ENCODE measurements around the gene OCRL. TPM values are rescaled to one million over a fixed set of nuclear protein-coding genes. Genes with fewer than 3 reads are reported as not detected.
"Not testable (repeated sequence)": the region's sequence is repeated elsewhere in the genome, so short reads cannot be mapped to it uniquely, and the experiment has no call there.

OCRL gene
- total RNA-seq, 2 donors from 2014 or later = 2.1 to 2.9 TPM

- H3K9me3 ChIP-seq (ENCODE audit: control insufficient read depth, low read length, poor library complexity, severe bottlenecking) = no peaks in the 10 kb centered on the region
- no peaks in the 10 kb centered on the region for H3K36me3 Mint-ChIP-seq (ENCODE audit: low read depth)
- no peak overlapping the region for H3K27ac Mint-ChIP-seq
- no peak for DNase-seq
- H3K27me3 Mint-ChIP-seq = no peaks in the 10 kb centered on the region
- no peak for ATAC-seq
- no peak overlapping the region for H3K4me3 Mint-ChIP-seq
- no peaks in the 10 kb centered on the region for H3K4me1 Mint-ChIP-seq
Observed at GRCh38 chrX:129553619-129554288, 13.7 kb downstream of the OCRL start.

GRCh38 chrX:129554816-129555215, 14.8 kb downstream of the OCRL start:
- not testable (repeated sequence) for DNase-seq; H3K36me3 Mint-ChIP-seq (ENCODE audit: low read depth); H3K9me3 ChIP-seq (ENCODE audit: control insufficient read depth, low read length, poor library complexity, severe bottlenecking); H3K27me3 Mint-ChIP-seq; H3K4me3 Mint-ChIP-seq; H3K27ac Mint-ChIP-seq; ATAC-seq; H3K4me1 Mint-ChIP-seq

GRCh38 chrX:129556806-129557315, 16.8 kb downstream of the OCRL start:
- H3K27ac Mint-ChIP-seq = no peak overlapping the region
- H3K4me3 Mint-ChIP-seq = no peak overlapping the region
- no peaks in the 10 kb centered on the region for H3K27me3 Mint-ChIP-seq

GRCh38 chrX:129557844-129558480, 17.9 kb downstream of the OCRL start:
- no peaks in the 10 kb centered on the region for H3K9me3 ChIP-seq (ENCODE audit: control insufficient read depth, low read length, poor library complexity, severe bottlenecking)
- no peak overlapping the region for H3K27ac Mint-ChIP-seq
- no peak for ATAC-seq
- H3K27me3 Mint-ChIP-seq = no peaks in the 10 kb centered on the region
- H3K4me1 Mint-ChIP-seq = no peaks in the 10 kb centered on the region
- peaks cover 8% of the 10 kb centered on the region for H3K36me3 Mint-ChIP-seq (ENCODE audit: low read depth)
- H3K4me3 Mint-ChIP-seq = no peak overlapping the region
- no peak for DNase-seq

More at GRCh38 chrX:129556806-129557315, 16.8 kb downstream of the OCRL start:
- no peaks in the 10 kb centered on the region for H3K4me1 Mint-ChIP-seq
- DNase-seq (no peak), ATAC-seq (no peak)
- H3K36me3 Mint-ChIP-seq (ENCODE audit: low read depth) = no peaks in the 10 kb centered on the region
- no peaks in the 10 kb centered on the region for H3K9me3 ChIP-seq (ENCODE audit: control insufficient read depth, low read length, poor library complexity, severe bottlenecking)

GRCh38 chrX:129559783-129560182, 19.7 kb downstream of the OCRL start:
- H3K4me1 Mint-ChIP-seq = no peaks in the 10 kb centered on the region
- DNase-seq (no peak), ATAC-seq (no peak)
- H3K4me3 Mint-ChIP-seq = no peak overlapping the region
- H3K27ac Mint-ChIP-seq = no peak overlapping the region
- no peaks in the 10 kb centered on the region for H3K27me3 Mint-ChIP-seq
- H3K36me3 Mint-ChIP-seq (ENCODE audit: low read depth) = peaks cover 8% of the 10 kb centered on the region
- H3K9me3 ChIP-seq (ENCODE audit: control insufficient read depth, low read length, poor library complexity, severe bottlenecking) = no peaks in the 10 kb centered on the region

GRCh38 chrX:129561453-129561852, 21.4 kb downstream of the OCRL start:
- peaks cover 13% of the 10 kb centered on the region for H3K36me3 Mint-ChIP-seq (ENCODE audit: low read depth)
- H3K9me3 ChIP-seq (ENCODE audit: control insufficient read depth, low read length, poor library complexity, severe bottlenecking) = no peaks in the 10 kb centered on the region
- H3K4me3 Mint-ChIP-seq = no peak overlapping the region
- no peak for ATAC-seq
- no peak overlapping the region for H3K27ac Mint-ChIP-seq
- H3K27me3 Mint-ChIP-seq = no peaks in the 10 kb centered on the region
- peaks cover 9% of the 10 kb centered on the region for H3K4me1 Mint-ChIP-seq
- no peak for DNase-seq

- H3K36me3 Mint-ChIP-seq (ENCODE audit: low read depth) = peaks cover 13% of the 10 kb centered on the region
- not testable (repeated sequence) for H3K27ac Mint-ChIP-seq; H3K4me1 Mint-ChIP-seq; H3K9me3 ChIP-seq (ENCODE audit: control insufficient read depth, low read length, poor library complexity, severe bottlenecking); ATAC-seq; H3K27me3 Mint-ChIP-seq; DNase-seq; H3K4me3 Mint-ChIP-seq
Observed at GRCh38 chrX:129564345-129564744, 24.3 kb downstream of the OCRL start.

- no peak overlapping the region for H3K27ac Mint-ChIP-seq
- ATAC-seq (no peak), DNase-seq (no peak)
- H3K9me3 ChIP-seq (ENCODE audit: control insufficient read depth, low read length, poor library complexity, severe bottlenecking) = no peaks in the 10 kb centered on the region
- H3K4me1 Mint-ChIP-seq = peaks cover 9% of the 10 kb centered on the region
- peaks cover 13% of the 10 kb centered on the region for H3K36me3 Mint-ChIP-seq (ENCODE audit: low read depth)
- H3K27me3 Mint-ChIP-seq = no peaks in the 10 kb centered on the region
- no peak overlapping the region for H3K4me3 Mint-ChIP-seq
Observed at GRCh38 chrX:129565046-129565650, 25.1 kb downstream of the OCRL start.

GRCh38 chrX:129566073-129566472, 26.0 kb downstream of the OCRL start:
- no peak overlapping the region for H3K27ac Mint-ChIP-seq
- no peak for ATAC-seq

GRCh38 chrX:129568349-129568748, 28.3 kb downstream of the OCRL start:
- no peaks in the 10 kb centered on the region for H3K27me3 Mint-ChIP-seq
- H3K9me3 ChIP-seq (ENCODE audit: control insufficient read depth, low read length, poor library complexity, severe bottlenecking) = no peaks in the 10 kb centered on the region
- no peak overlapping the region for H3K27ac Mint-ChIP-seq
- peaks cover 4% of the 10 kb centered on the region for H3K36me3 Mint-ChIP-seq (ENCODE audit: low read depth)
- H3K4me3 Mint-ChIP-seq = no peak overlapping the region
- peaks cover 9% of the 10 kb centered on the region for H3K4me1 Mint-ChIP-seq
- no peak for DNase-seq
- no peak for ATAC-seq

More at GRCh38 chrX:129566073-129566472, 26.0 kb downstream of the OCRL start:
- Mint-ChIP-seq H3K27me3 (no peaks in the 10 kb centered on the region), H3K36me3 (ENCODE audit: low read depth) (peaks cover 13% of the 10 kb centered on the region), H3K4me1 (peaks cover 9% of the 10 kb centered on the region), H3K4me3 (no peak overlapping the region)
- no peak for DNase-seq
- H3K9me3 ChIP-seq (ENCODE audit: control insufficient read depth, low read length, poor library complexity, severe bottlenecking) = no peaks in the 10 kb centered on the region

GRCh38 chrX:129572422-129572821, 32.4 kb downstream of the OCRL start:
- DNase-seq = no peak
- Mint-ChIP-seq H3K27me3 (no peaks in the 10 kb centered on the region), H3K36me3 (ENCODE audit: low read depth) (peaks cover 3% of the 10 kb centered on the region), H3K4me3 (no peak overlapping the region), H3K27ac (no peak overlapping the region), H3K4me1 (no peaks in the 10 kb centered on the region)
- H3K9me3 ChIP-seq (ENCODE audit: control insufficient read depth, low read length, poor library complexity, severe bottlenecking) = no peaks in the 10 kb centered on the region
- no peak for ATAC-seq

- H3K36me3 Mint-ChIP-seq (ENCODE audit: low read depth); DNase-seq; H3K4me3 Mint-ChIP-seq: not testable (repeated sequence)
Observed at GRCh38 chrX:129573652-129574051, 33.6 kb downstream of the OCRL start.

GRCh38 chrX:129574214-129574613, 34.2 kb downstream of the OCRL start:
- H3K9me3 ChIP-seq (ENCODE audit: control insufficient read depth, low read length, poor library complexity, severe bottlenecking) = no peaks in the 10 kb centered on the region
- H3K27ac Mint-ChIP-seq = no peak overlapping the region
- no peaks in the 10 kb centered on the region for H3K27me3 Mint-ChIP-seq
- H3K4me3 Mint-ChIP-seq = no peak overlapping the region
- ATAC-seq = no peak
- no peak for DNase-seq
- H3K36me3 Mint-ChIP-seq (ENCODE audit: low read depth) = peaks cover 3% of the 10 kb centered on the region
- no peaks in the 10 kb centered on the region for H3K4me1 Mint-ChIP-seq

More at GRCh38 chrX:129573652-129574051, 33.6 kb downstream of the OCRL start:
- H3K9me3 ChIP-seq (ENCODE audit: control insufficient read depth, low read length, poor library complexity, severe bottlenecking); H3K4me1 Mint-ChIP-seq; ATAC-seq; H3K27me3 Mint-ChIP-seq; H3K27ac Mint-ChIP-seq: not testable (repeated sequence)

Measured in T-helper 17 cell (primary cell).